Prostate gland (tissue), 2 donors: ENCODE data around the gene LMLN.

Experiments
- CTCF ChIP-seq, 4 experiments: fragments of 200-600 bp in 2 of 4; fragments of 450-650 bp in 2 of 4; sonication (generic) in 2 of 4; IDR thresholded peaks; 1 replicate in 3 of 4; 2 replicates in 1 of 4; pipeline ENCODE4 v1.5.1; 2016 to 2019; ENCODE audit warnings: antibody characterized with exemption in 4 of 4, mild to moderate bottlenecking in 2 of 4, moderate library complexity in 2 of 4
- POLR2A ChIP-seq: fragments of 450-650 bp; IDR thresholded peaks from one replicate; pipeline ENCODE4 v1.6.1; 2016; ENCODE audit warnings: antibody characterized with exemption, mild to moderate bottlenecking
- POLR2AphosphoS5 ChIP-seq: sonication (generic); formaldehyde crosslinking; IDR thresholded peaks from one replicate; pipeline ENCODE4 v1.6.1; 2017; ENCODE audit warnings: antibody characterized with exemption

- TF ChIP-seq CTCF (IDR thresholded peaks at IDR 0.05) (no peak), POLR2AphosphoS5 (no peak), POLR2A (no peak)
These were observed 121.4 kb downstream of the LMLN start for GRCh38 chr3:198081421-198081844.
